Stimulated activated CD4-positive, alpha-beta T cell treated with anti-CD3 and anti-CD28 coated beads, TNF-alpha, amount 100 ng/mL, for 1 hour (primary cell): ENCODE measurements around the gene CORO1C.

Source experiments
- DNase-seq, 3 donors: peaks; one replicate each; pipeline ENCODE4 v3.0.0-alpha.2; 2020; ENCODE audit warnings: low read depth in 3 of 3, low spot score in 1 of 3

Gene CORO1C

GRCh38 chr12:108605690-108606406, 125.5 kb downstream of the CORO1C start:
- DNase-seq = no peak

DNA sequence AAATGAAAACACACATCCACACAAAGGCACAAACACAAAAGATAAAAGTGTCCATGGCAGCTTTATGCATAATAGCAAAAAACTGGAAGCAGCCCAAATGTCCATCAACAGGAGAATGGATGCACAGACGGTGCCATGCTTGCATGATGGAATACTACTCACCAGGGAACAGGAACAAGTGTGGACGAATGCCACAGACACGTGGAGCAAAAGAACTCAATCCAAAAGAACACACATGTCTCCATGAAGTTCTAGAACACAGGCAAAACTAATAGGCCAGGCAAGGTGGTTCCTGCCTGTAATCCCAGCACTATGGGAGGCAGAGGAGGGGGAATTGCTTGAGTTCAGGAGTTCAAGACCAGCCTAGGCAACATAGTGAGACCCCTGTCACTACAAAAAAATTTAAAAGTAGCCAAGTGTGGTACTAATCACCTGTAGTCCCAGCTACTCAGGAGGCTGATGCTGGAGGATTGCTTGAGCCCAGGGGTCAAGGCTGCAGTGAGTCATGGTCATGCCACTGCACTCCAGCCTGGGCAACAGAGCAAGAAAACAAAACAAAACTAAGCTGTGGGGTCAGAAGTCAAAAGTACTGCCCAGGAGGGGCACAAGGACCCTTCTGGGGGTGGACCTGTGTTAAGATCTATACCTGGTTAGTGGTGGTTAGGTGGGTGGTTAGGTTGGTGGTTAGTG, 126.2 kb downstream of the CORO1C start:
- no peak for DNase-seq

DNA sequence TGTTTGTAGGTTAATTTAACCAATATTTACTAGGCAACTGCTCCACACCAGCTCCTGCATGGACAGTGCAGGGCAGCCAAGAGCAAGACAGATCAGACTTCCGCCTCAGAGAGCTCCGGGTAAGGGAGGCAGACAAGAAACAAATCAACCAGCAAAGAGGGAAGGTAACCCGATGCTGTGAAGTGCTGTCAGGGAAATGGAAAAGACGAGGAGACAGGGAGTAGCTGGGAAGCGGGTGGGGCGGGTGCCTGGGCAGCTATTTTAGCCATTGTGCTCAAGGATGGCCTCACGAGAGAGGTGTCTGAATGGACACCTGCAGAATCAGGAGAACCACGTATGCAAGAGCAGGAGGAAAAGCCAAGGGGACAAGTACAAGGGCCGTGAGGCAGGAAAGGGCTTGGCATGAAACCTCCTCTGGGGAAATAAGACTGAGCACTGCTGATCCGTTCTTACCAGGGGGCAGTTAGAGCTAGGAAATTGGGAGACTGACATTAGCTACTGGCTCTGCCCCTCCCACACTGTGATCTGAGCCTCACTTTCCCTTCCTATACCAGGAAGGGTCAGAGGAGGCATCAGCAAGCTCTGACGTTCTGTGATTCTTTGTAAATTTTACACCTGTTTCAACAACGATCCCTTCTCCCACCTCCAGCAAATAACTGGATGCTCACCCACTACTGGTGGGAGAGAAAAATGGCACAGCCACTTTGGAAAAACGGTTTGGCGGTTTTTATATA, 126.9 kb downstream of the CORO1C start:
- no peak for DNase-seq

GRCh38 chr12:108603743-108604142, 127.6 kb downstream of the CORO1C start:
- DNase-seq = no peak

- no peak for DNase-seq
Measured at GRCh38 chr12:108602976-108603704, 128.2 kb downstream of the CORO1C start.

DNA sequence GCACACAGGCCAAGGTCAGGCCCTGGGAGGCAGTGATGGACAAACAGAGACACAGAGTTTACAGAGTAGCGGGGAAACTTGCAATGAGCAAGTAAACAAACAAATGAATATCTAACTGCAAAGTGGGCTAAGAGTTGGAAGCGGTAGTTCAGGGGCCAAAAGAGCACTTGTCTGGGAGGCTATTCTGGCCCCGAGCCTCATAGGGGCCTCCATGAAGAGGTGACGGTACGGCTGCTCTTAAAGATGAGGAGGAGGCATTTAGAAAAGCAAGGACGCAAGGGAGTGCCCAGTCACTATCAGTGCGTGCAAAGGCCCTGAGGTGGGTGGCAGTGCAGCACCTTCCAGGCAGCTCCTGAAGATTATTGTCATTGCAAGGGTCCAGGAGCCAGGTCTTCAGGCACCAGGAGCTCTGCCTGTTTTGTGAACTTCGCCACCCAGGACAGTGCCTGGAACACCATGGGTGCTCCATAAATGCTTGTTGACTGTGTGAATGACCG, 129.1 kb downstream of the CORO1C start:
- no peak for DNase-seq

GRCh38 chr12:108600702-108601007, 130.7 kb downstream of the CORO1C start:
- no peak for DNase-seq

DNA sequence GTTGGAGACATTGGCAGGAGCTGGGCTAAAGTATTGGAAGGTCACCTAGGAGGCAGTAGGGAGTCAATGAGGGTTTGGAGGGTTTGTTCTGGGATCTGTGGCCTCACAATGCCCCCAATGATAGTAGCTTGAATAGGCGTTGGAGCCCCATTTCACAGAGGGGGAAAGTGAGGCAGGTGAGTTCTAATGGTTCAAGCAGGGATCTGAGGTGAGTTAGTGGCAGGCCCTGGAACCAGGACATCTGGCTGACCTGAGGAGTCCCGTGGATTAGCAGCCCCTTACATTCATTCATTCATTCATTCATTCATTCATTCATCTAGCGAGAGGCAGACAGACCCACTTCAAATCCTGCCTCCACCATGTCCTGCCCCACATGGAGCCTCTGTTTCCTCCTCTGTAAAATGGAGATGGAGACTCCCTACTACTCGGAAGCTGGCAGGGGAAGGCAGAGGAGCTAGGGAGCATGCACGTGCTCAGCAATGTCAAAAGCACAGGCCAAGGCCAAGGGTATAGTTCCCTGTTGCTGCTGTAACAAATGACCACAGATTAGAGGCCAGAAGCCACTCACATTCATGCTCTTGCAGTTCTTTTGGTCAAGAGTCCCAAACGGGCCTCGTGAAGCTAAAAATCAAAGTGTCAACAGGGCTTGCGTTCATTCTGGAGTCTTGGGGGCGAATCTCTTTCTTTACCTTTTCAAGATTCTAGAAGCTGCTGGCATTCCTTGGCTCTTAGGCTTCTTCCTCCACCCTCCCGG, 131.2 kb downstream of the CORO1C start:
- no peak for DNase-seq

DNA sequence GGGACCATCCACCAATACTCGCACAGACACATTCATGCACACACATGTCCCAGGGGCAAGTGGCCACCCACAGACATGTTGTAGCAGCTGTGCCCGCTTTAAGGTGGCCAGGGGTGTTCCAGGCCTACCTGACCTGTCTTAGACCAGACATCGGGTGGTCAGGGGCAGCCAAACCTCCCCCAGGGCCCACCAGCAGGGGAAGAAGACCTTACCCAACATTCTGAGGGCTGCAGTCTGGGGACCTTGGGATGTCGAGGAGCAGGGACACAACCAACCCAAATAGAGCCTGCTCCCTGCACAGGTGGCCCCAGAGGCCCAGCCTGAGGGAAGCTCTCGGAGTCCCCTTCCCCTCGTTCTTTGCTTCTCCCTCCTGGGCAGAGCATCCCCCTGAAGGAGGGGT, 131.8 kb downstream of the CORO1C start:
- no peak for DNase-seq

DNA sequence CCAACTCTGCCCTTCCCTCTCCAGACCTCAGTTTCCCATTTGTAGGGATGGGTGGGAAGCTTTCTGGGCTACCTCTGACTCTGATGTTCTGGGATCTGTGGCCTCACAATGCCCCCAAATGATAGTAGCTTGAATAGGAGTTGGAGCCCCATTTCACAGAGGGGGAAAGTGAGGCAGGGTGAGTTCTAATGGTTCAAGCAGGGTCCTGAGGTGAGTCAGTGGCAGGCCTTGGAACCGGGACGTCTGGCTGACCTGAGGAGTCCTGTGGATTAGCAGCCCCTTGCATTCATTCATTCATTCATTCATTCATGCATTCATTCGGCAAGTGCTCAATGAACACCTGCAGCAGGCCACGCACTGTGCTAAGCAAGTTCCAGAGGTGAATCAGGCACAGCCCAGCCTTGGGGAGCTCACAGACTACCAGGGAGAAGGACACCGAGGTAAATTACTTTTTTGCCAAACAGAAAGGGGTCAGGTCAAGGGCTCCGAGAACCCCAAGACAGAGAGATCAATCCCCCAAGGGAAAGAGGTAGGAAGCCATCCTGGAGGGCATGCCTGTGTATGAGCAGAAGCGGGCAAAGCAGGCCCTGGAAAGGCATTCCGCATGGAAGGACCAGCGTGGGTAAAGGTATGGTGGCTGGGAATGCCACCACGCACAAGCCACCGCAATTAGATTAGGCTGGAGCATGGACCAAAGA, 132.6 kb downstream of the CORO1C start:
- no peak for DNase-seq

DNA sequence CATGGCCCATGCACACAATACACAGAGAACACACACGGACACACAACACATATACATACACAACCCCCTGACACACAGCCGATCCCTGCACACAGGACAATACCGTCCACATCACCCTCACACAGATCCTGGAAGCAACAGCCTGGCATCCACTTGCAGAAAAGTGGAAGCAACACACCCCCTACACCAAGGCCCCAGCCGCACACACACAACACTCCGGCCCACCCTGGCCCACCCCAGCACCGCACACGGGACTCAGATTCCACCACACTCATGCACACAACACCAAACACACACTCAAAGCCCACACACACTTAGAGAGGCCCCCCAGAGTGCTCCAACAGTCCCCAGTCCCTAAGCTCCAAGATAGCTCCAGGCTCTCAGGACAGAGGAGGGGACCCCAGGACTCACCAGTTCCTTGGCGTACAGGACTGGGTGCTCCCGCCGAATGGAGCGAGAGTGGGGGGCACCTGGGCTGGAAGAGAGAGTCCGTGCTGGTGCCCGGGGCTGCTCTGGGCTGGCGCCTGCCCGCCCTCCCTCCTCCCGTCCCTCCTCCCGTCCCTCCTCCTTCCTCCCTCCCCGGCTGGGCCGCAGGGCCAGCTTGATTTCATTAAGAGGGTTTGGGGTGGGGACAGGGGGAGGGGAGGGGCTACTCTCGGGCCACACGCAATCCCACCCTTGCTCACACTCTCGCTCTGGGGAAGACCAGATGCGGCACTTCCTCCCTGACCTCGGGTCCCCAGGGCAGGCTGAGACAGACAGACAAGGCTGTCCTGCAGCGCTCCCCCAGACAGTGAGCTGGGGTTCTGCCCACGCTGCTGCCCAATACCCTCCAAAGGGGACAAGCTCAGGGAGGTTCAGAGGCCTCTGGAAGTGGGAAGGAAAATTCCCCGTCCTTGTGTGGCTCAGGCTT, 133.5 kb downstream of the CORO1C start, which contains the start of gene TMEM119:
TMEM119 (minus strand) TSS at position 526 of the 913 bp plus-strand sequence. CDS start 5,701 bp downstream, outside the sequence.
- DNase-seq = no peak

- DNase-seq = no peak
Measured at GRCh38 chr12:108596854-108597558, 134.3 kb downstream of the CORO1C start.

DNA sequence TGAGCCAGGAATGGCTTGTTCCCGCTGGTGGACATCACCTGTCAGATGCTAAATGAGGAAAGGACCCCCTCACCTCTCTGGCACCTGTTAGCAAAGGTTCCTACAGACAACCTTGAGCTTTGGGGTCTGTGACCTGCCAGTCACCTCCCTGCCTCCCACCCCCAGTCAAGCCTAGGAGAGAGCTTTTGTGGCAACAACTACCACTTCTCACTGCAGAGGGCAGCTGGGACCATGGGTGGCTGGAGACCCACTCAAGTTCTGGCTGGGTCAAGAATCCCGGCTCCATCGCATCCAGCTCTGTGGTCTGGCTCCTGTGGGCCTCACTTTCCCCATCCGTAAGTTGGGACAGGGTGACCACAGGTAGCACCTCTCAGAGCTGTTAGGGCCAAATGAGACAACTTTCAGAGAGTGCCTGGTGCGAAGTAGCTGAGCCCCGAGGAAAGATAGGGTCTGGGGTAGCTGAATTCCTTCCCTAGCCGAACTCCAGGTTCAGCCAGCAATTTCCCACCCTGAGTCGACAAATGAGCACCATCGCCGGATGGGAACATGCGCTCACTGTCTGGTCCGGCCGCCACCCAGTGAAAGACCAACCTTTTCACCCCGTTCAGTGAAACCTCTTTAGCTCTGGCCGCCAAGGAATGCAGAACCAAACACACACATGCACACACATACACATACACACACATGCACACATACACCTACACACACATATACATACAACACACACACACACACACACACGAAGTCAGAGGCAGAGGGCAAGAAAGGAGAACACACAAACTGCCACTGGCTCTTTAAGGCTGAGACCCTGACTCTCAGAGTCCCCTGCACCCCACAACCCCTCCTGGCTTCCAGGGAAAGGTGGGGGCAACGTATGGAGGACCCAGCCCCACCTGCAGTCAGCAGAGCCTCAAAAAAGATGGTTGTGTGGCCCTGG, 135.3 kb downstream of the CORO1C start:
- no peak for DNase-seq
